ENCODE data around the gene USP21. TPM values are rescaled to one million over a fixed set of nuclear protein-coding genes. Genes with fewer than 3 reads are reported as not detected.

The USP21 gene
- total and polyA plus RNA-seq, 4 donors = 11.0 to 52.1 (median 34.3) TPM

DNA sequence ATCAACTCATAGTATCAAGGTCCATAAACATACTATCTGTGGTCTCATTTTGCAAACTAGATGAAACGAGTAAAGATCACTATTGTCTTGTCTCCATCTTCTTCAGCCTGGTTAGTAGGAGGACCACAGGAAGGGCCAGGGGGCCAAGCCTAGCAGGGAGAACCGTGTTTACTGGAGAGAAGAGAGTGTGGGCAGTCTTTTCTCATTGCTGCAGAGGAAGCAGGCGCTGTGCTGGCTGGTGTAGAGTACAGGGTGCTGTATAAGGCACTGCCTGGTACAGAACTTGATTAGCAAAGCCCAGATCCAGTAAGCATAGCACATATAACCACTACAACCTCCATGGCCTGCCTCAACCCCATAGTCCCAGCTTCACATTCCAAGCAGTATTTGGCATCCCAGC, 28.0 kb downstream of the USP21 start:
- Histone ChIP-seq H3K36me3 (ENCODE audit: control insufficient read depth, insufficient read depth, low read length) (peaks cover 5% of the 10 kb centered on the region), H3K27ac (ENCODE audit: low read depth, low read length) (no peak overlapping the region), H3K4me3 (ENCODE audit: low read depth, low read length) (no peak overlapping the region), H3K27me3 (ENCODE audit: control insufficient read depth, insufficient read depth, low read length) (no peaks in the 10 kb centered on the region), H3K4me1 (ENCODE audit: control insufficient read depth, insufficient read depth, low read length) (peaks cover 9% of the 10 kb centered on the region), H3K9me3 (ENCODE audit: control insufficient read depth, insufficient read depth, low read length) (no peaks in the 10 kb centered on the region)
- no peak for DNase-seq (ENCODE audit: low read depth in 4 of 6, low spot score in 6 of 6)
- WGBS (ENCODE audit: insufficient coverage) = 88% methylated on average over 1 of the region's 3 CpGs

DNA sequence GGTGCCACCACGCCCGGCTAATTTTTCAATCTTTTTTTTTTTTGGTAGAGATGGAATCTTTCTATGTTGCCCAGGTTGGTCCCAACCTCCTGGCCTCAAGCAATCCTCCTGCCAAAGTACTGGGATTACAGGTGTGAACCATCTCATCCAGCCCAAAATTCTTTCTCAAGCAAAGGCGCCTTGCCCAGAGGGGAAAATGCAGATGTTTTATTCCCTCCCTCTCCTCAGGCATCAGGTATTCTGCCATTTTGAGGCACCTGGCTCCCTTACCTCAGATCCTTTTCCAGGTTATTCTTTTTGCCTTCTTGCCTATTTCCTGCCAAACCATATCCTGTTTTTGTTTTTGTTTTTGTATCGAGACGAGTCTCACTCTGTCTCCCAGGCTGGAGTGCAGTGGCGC, 29.1 kb downstream of the USP21 start:
- no peak overlapping the region for H3K4me3 ChIP-seq (ENCODE audit: low read depth, low read length)
- 86% methylated on average over 1 of the region's 6 CpGs for WGBS (ENCODE audit: insufficient coverage)

DNA sequence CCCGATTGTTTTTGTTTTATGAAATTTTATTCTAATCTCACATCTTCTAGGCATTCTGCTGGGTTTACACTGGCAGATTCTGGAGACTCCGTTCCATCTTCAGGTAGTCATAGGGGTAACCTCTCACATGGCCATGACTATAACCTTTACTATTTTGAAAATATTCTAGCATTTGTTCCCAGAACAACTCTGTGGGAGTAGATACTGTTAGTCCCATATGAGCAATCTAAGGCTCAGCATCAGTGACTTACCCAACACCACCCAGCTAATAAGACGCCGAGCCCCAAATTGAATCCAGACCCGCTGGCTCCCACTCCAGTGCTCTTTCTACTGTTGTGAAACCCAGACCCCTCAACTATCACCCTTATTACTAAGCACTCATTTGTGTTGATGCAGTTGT, 29.7 kb downstream of the USP21 start:
- no peaks in the 10 kb centered on the region for H3K9me3 ChIP-seq (ENCODE audit: control insufficient read depth, insufficient read depth, low read length)
- no CpG with 5 or more reads among the region's 5 CpGs for WGBS (ENCODE audit: insufficient coverage)
- no peak overlapping the region for H3K4me3 ChIP-seq (ENCODE audit: low read depth, low read length)
- H3K36me3 ChIP-seq (ENCODE audit: control insufficient read depth, insufficient read depth, low read length) = peaks cover 8% of the 10 kb centered on the region
- H3K4me1 ChIP-seq (ENCODE audit: control insufficient read depth, insufficient read depth, low read length) = peaks cover 23% of the 10 kb centered on the region
- DNase-seq (ENCODE audit: low read depth in 4 of 6, low spot score in 6 of 6) = no peak
- H3K27ac ChIP-seq (ENCODE audit: low read depth, low read length) = no peak overlapping the region
- H3K27me3 ChIP-seq (ENCODE audit: control insufficient read depth, insufficient read depth, low read length) = no peaks in the 10 kb centered on the region

More for the DNA sequence above, 29.1 kb downstream of the USP21 start:
- H3K27me3 ChIP-seq (ENCODE audit: control insufficient read depth, insufficient read depth, low read length) = no peaks in the 10 kb centered on the region
- peaks cover 16% of the 10 kb centered on the region for H3K4me1 ChIP-seq (ENCODE audit: control insufficient read depth, insufficient read depth, low read length)
- no peak for DNase-seq (ENCODE audit: low read depth in 4 of 6, low spot score in 6 of 6)
- H3K27ac ChIP-seq (ENCODE audit: low read depth, low read length) = no peak overlapping the region
- H3K9me3 ChIP-seq (ENCODE audit: control insufficient read depth, insufficient read depth, low read length) = no peaks in the 10 kb centered on the region
- peaks cover 5% of the 10 kb centered on the region for H3K36me3 ChIP-seq (ENCODE audit: control insufficient read depth, insufficient read depth, low read length)

DNA sequence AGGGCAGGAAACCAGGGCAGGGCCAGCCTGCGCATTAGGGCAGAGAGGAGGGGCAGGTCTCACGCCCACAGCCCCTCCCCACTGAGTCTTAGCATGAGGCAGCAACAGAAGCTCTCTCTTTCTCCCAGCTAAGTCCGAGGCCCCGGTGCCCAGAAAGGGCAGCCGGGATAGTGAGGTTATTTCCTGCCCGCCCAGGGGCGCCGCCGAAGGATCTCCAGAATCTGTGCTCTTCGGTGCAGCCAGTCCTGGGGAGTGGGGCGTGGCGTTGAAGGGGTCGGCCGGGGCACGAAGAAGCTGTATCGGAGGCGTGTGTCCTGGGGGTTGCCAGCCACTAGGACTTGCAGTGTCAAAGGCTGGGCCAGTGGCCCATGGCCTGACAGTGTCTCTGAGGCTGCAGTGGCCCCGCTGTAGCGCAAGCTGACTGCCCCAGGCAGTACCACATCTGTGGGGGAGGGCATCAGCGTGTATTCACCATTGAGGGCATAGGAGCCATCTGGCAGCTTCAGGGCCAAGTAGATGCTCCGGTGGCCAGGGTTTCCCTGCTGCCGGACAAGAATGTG, 31.7 kb downstream of the USP21 start:
- H3K4me3 ChIP-seq (ENCODE audit: low read depth, low read length) = no peak overlapping the region
- no peaks in the 10 kb centered on the region for H3K27me3 ChIP-seq (ENCODE audit: control insufficient read depth, insufficient read depth, low read length)
- H3K4me1 ChIP-seq (ENCODE audit: control insufficient read depth, insufficient read depth, low read length) = peaks cover 26% of the 10 kb centered on the region
- H3K9me3 ChIP-seq (ENCODE audit: control insufficient read depth, insufficient read depth, low read length) = no peaks in the 10 kb centered on the region
- no peak overlapping the region for H3K27ac ChIP-seq (ENCODE audit: low read depth, low read length)
- DNase-seq (ENCODE audit: low read depth in 4 of 6, low spot score in 6 of 6) = no peak
- WGBS (ENCODE audit: insufficient coverage) = 44% methylated on average over 20 of the region's 22 CpGs
- H3K36me3 ChIP-seq (ENCODE audit: control insufficient read depth, insufficient read depth, low read length) = peaks cover 8% of the 10 kb centered on the region

DNA sequence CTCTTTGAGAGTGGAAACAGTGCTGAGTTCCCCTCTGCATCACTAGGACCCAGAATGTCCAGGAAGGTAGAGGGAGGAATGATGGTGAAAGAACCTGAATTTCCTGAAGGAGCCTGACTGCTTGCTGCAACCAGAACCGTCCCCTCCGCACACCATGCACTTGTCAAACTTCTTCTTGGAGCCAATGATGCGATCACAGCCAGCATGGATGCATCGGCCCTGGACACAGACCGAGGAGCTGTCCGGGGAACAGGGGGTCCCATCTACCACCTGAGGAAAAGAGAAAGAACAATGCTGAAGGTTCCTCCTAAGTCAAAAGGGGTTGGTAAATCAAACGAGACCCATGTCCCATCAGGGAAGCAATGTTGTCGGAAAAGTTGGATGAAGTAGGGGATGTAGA, 32.7 kb downstream of the USP21 start:
- WGBS (ENCODE audit: insufficient coverage) = 83% methylated on average over 6 of the region's 8 CpGs

DNA sequence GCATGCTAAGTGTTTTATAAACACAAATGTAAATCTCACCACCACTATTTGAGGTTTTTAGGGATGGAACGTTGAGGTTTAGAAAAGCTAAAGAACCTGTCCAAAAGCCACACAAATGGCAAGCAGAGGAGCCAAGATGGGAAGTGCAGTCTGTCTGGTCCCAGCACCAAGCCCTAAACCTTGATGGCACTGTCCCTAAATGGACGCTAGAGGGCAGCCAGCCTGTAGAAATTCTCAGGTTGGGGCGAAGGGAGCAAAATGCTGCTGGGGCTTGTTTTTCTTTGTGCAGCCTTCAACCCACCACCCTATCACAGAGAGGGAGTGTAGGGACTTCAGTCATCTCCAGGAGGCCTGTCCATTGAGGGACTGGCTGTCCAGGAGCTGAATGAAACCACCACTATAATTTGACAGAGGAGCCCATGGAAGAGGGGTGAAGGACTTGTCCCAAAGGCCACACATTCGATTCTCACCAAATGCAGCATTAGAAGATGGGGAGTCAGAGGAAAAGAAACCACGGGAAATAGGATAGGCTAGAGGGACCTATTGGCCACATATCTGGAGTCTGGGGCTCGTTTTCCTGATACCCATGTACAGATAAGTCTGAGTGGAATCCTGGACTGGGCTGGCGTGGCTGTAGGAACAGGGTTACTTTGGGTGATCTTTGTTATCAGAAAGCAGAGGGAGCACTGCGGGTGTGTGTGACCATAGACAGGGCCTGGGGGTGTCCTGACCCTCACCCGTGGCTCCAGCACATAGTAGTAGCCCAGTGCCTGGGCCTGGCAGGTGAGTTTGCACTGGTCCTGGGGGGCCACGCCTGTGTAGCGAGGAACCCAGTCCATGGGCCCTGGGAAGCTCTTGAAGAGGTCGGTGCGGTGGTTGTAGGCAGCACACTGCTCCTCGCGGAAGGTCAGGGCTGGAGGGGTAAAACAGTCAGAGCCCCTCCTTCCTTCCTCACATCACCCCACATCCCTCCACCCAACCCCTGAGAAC, 33.5 kb downstream of the USP21 start:
- H3K9me3 ChIP-seq (ENCODE audit: control insufficient read depth, insufficient read depth, low read length) = no peaks in the 10 kb centered on the region
- peak in 4 of 6 donors; percentile 53 to 96 (median 78) for DNase-seq (ENCODE audit: low read depth in 4 of 6, low spot score in 6 of 6)
- peaks cover 8% of the 10 kb centered on the region for H3K36me3 ChIP-seq (ENCODE audit: control insufficient read depth, insufficient read depth, low read length)
- 75% methylated on average over 13 of the region's 15 CpGs for WGBS (ENCODE audit: insufficient coverage)
- peaks cover 44% of the 10 kb centered on the region for H3K4me1 ChIP-seq (ENCODE audit: control insufficient read depth, insufficient read depth, low read length)
- H3K27ac ChIP-seq (ENCODE audit: low read depth, low read length) = peak overlapping the region; percentile 52
- no peaks in the 10 kb centered on the region for H3K27me3 ChIP-seq (ENCODE audit: control insufficient read depth, insufficient read depth, low read length)
- no peak overlapping the region for H3K4me3 ChIP-seq (ENCODE audit: low read depth, low read length)

More for the DNA sequence above, 32.7 kb downstream of the USP21 start:
- Histone ChIP-seq H3K36me3 (ENCODE audit: control insufficient read depth, insufficient read depth, low read length) (peaks cover 8% of the 10 kb centered on the region), H3K27ac (ENCODE audit: low read depth, low read length) (no peak overlapping the region), H3K9me3 (ENCODE audit: control insufficient read depth, insufficient read depth, low read length) (no peaks in the 10 kb centered on the region), H3K4me1 (ENCODE audit: control insufficient read depth, insufficient read depth, low read length) (peaks cover 36% of the 10 kb centered on the region), H3K4me3 (ENCODE audit: low read depth, low read length) (no peak overlapping the region), H3K27me3 (ENCODE audit: control insufficient read depth, insufficient read depth, low read length) (no peaks in the 10 kb centered on the region)
- DNase-seq (ENCODE audit: low read depth in 4 of 6, low spot score in 6 of 6) = no peak

DNA sequence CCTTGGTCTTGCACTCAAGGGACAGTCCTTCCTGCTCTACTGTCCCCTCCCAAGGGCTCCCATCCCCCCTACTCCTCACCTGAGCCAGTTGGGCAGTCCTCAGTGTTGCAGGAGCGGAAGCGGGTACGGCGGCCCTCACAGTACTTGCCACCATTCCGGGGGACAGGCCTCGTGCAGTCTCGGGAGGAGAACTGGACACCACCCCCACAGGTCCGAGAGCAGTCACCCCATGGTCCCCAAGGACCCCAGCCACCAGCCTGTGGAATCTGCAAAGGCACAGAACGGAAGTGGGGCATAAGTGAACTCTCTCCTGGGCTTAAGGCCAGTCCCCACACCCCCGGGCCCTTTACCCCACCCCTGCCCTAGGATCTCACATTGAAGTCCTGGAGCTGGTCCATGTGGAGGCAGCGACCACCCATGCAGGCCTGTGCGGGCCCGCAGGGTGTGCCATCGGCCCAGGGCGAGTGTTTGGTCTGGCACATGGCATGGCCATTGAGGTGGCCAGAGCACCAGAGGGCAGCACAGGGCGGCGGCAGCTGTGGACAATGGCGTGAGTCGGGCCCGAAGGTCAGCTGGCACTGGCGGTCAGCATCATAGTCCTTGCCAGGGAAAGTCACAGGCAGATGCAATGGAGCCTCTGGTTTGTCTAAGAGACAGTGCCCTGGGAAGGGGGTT, 34.4 kb downstream of the USP21 start:
- Histone ChIP-seq H3K27ac (ENCODE audit: low read depth, low read length) (no peak overlapping the region), H3K27me3 (ENCODE audit: control insufficient read depth, insufficient read depth, low read length) (no peaks in the 10 kb centered on the region), H3K9me3 (ENCODE audit: control insufficient read depth, insufficient read depth, low read length) (no peaks in the 10 kb centered on the region), H3K4me1 (ENCODE audit: control insufficient read depth, insufficient read depth, low read length) (peaks cover 53% of the 10 kb centered on the region), H3K4me3 (ENCODE audit: low read depth, low read length) (no peak overlapping the region), H3K36me3 (ENCODE audit: control insufficient read depth, insufficient read depth, low read length) (peaks cover 10% of the 10 kb centered on the region)
- DNase-seq (ENCODE audit: low read depth in 4 of 6, low spot score in 6 of 6) = peak in 1 of 6 donors; percentile 16
- 83% methylated on average over 21 of the region's 21 CpGs for WGBS (ENCODE audit: insufficient coverage)

DNA sequence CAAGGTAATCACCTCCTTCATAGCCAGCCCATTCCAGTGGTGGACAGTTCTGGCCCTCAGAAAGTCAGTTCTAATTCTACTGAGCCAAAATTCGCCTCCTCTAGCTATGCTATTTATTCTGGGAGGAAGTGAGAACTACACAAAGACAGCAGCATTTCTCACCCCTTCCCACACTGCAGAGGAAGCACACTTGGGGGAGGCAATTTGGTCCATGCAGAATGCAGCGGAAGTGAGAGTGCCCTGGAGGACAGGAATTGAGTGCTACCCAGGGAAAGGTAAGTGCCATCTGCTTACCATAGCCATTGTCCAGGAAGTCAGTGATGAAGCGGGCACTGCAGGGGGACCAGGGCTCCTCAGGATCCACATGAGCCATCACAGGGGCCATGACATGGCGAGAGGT, 35.9 kb downstream of the USP21 start:
- no peak for DNase-seq (ENCODE audit: low read depth in 4 of 6, low spot score in 6 of 6)
- Histone ChIP-seq H3K4me3 (ENCODE audit: low read depth, low read length) (no peak overlapping the region), H3K9me3 (ENCODE audit: control insufficient read depth, insufficient read depth, low read length) (no peaks in the 10 kb centered on the region), H3K36me3 (ENCODE audit: control insufficient read depth, insufficient read depth, low read length) (peaks cover 10% of the 10 kb centered on the region), H3K4me1 (ENCODE audit: control insufficient read depth, insufficient read depth, low read length) (peaks cover 67% of the 10 kb centered on the region), H3K27me3 (ENCODE audit: control insufficient read depth, insufficient read depth, low read length) (no peaks in the 10 kb centered on the region), H3K27ac (ENCODE audit: low read depth, low read length) (no peak overlapping the region)
- WGBS (ENCODE audit: insufficient coverage) = 100% methylated on average over 2 of the region's 4 CpGs

DNA sequence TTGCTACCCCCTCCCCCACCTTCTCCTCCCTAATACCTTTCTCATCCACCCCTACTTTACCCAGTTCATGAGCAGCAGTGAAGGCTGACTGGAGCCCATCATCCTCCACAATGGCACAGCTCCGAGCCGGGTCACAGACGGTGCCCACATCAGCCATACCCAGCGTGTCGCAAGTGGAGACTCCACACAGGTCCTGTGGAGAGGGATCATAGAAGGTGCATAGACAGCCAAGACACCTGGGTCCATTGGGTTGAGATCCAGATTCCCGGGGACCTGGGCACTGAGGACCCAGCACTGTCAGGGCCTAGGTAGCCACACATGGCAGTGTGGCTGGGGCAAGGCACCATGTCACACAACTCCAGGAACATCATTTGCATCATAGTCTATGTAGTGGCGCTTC, 36.8 kb downstream of the USP21 start:
- no peaks in the 10 kb centered on the region for H3K9me3 ChIP-seq (ENCODE audit: control insufficient read depth, insufficient read depth, low read length)
- 93% methylated on average over 7 of the region's 7 CpGs for WGBS (ENCODE audit: insufficient coverage)
- peaks cover 7% of the 10 kb centered on the region for H3K36me3 ChIP-seq (ENCODE audit: control insufficient read depth, insufficient read depth, low read length)
- no peak overlapping the region for H3K4me3 ChIP-seq (ENCODE audit: low read depth, low read length)
- peak overlapping the region; percentile 99 for H3K27ac ChIP-seq (ENCODE audit: low read depth, low read length)
- no peak for DNase-seq (ENCODE audit: low read depth in 4 of 6, low spot score in 6 of 6)
- H3K4me1 ChIP-seq (ENCODE audit: control insufficient read depth, insufficient read depth, low read length) = peaks cover 70% of the 10 kb centered on the region
- H3K27me3 ChIP-seq (ENCODE audit: control insufficient read depth, insufficient read depth, low read length) = no peaks in the 10 kb centered on the region

All from spinal cord (tissue), 10 donors.